Measurements from ENCODE around the gene AKT1. TPM values are rescaled to one million over a fixed set of nuclear protein-coding genes. Genes with fewer than 3 reads are reported as not detected.

AKT1 gene
- total RNA-seq, 2 donors from 2014 or later: 113 to 127 TPM

DNA sequence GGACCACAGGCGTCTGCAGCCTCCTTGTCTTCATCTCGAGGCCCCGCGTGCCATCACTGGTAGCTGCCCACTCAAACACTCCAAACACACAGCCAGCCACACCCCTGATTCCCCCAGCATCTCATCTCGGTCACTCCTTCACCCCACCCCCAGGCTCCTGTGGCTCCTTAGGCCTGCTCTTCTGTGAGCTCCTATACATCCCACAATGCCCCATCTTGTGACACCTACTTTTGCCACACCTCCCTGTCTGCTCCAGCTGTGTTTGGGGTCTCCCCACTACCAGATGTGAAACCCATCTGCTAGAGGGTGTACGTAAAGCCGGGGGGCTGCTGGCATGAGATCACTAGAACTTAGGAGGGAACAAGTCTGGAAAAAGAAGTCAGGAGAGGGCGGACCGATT, 4.1 kb downstream of the AKT1 start:
- intact Hi-C loops (cut with DNase I): no loop called here
- ATAC-seq (no peak), DNase-seq (no peak)

DNA sequence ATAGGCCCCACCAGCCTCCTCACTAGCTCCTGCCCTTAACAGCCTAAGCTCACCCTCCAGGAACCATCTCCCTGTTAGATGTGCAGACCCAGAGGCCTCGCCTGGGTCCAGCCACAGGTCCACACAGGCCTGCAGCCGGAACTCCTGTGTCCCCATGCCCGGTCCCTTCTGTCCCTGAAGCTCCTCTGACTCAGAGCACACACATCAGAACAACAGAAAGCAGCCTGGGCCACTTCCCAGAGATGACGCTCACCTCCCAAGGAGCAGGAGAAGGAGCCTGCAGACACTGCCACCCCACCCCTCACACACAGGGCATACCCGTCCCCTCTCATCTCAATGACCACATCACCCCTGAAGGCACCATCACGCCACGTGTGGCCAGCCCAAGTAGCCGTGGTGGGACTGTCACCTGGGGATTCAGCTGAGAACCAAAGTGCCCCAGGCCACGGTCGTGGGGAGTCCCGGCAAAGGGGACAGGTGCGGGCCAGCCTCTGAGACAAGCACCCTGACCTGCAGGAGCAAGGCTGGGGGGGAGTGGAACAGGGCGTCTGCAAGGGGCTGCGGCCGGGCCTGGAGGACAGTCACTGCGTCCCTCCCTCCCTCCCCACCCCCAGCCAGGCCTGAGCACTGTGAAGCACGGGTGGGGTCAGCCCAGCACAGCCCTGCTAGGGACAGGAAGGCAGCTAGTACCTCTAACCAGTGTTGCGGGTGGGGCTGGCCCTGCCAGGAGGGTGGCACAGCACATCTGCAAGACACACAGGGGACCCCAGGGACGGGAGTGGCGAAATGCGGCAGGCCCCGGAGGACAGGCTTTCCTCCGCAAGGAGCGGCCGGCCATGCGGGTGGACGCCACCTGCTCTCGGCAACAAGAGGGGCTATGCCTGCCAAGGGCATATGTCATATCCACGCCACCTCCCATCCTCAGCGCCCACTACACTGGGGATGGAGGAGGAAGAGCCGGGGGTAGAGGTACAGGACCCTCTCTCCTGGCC, 5.5 kb downstream of the AKT1 start:
- DNase-seq: no peak
- no peak for ATAC-seq
- intact Hi-C loops (cut with DNase I): no loop called here

DNA sequence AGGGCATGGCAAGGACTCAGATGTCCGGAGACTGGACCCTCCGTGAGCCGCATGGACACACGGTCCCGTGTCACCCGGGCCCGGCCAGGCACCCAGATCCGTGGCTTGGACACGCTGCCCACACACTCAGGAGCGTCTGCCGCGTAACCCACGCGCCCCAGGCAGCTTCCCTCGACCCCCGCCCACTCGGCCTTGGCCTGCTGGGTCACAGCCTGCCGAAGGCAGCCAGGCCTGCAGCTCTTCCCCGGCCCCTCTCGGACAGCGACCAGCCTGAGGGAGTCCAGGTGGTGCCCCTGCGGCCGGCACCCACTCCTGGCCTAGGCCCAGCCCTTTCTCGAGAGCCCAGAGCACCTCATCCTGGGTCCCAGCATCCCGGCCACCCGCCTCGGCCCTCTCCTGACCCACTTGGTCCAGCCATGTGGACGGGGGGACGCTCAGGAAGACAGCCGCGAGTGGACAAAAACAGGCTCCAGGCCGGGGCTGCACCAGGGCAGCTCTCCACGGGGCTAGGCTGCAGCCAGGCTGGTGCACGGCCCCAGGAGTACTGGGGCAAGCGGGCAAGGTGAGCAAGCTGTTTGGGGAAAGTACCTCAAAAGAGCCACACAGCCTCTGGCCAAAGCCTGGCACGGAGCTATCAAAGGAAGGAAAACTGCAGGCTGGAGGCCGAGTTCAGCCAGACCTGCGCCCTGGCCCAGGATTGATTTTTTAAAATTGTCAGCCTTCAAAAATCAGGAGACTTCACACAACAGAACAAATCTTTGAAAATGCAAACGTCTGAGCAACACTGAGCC, 6.5 kb downstream of the AKT1 start:
- intact Hi-C loops (cut with DNase I): no loop called here
- DNase-seq (no peak), ATAC-seq (no peak)

DNA sequence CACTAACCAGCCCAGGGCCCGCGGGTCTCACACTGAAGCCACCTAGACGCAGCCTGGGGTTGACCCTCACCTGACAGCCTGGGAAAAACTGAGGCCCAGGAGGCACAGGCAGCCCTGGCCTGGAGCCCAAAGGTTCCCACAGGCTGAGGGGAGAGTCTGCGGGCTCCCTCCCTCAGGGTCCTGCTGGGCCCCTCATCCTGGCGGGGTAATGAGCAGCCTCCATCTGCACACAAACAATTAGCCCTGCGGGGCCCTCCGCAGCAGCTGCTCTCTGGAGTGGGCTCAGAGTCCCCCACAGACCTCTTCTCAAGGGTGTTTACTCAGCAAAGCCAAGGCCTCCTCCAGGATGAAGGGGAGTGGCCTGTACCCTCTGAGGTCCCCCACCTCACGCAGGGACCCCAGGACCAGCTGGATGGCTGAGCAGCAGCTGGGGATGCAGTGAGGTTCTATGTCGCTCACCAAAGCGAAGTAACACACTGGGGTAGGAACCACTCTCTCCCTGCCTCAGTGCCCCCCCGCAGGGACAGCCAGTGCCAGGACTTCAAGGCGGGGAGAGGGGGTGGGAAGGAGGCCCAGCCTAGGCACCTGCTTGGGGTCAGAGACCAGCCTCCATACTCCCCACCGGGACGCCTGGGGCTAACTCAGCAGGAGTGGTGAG, 7.3 kb downstream of the AKT1 start:
- intact Hi-C loops (cut with DNase I): no loop called here
- no peak for DNase-seq
- no peak for ATAC-seq

DNA sequence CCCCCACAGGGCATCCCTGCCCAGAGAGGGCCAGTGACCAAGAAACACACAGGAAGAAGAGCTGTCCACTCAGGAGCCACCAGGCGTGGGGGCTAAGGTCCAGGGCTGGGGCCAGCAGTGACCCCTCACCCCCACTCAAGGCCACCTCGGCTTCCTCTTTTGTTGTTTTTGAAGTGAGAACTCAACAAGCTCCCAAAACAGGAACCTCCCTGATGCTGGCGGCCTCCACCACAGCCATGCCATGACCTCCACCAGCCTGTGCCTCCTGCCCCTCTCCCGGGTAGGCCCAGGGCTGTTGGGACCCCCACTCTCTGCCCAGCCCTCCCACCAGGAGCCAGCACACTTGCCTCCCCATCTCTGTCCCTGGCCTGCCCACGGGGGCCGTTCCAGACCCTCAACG, 7.8 kb downstream of the AKT1 start:
- DNase-seq (no peak), ATAC-seq (no peak)
- intact Hi-C loops (cut with DNase I): no loop called here

- intact Hi-C loops (cut with DNase I): no loop called here
- peak in 1 of 2 donors; percentile 3 for ATAC-seq
- DNase-seq: no peak
Measured at GRCh38 chr14:104786726-104787675, 8.5 kb downstream of the AKT1 start.

GRCh38 chr14:104786091-104786586, 9.4 kb downstream of the AKT1 start:
- intact Hi-C loops (cut with DNase I): no loop called here
- ATAC-seq (peak; percentile 28 to 39), DNase-seq (no peak)

DNA sequence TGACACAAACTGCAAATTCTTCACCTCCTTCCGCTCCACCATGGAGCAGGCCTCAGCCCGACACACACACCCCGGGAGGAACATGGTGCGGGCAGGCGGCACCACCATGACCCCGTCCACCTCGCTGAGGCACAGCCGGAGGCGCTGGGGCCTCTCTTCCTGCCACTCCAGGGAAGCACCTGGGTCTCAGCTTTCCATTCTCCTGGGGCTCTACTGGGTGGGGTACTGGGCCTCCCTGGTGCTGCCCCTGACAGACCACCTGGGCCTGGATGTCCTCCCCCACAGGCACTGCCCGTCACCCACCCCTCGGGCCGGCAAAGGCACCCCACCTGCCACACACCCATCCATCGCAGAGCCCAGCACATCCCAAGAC, 9.9 kb downstream of the AKT1 start:
- no peak for DNase-seq

GRCh38 chr14:104784846-104785707, 10.5 kb downstream of the AKT1 start:
- DNase-seq: no peak
- ATAC-seq: no peak
- intact Hi-C loops (cut with DNase I): no loop called here

More for the DNA sequence above, 9.9 kb downstream of the AKT1 start:
- no peak for ATAC-seq
- intact Hi-C loops (cut with DNase I): no loop called here

- no peak for ATAC-seq
- intact Hi-C loops (cut with DNase I): no loop called here
- no peak for DNase-seq
Measured at GRCh38 chr14:104784218-104784568, 11.4 kb downstream of the AKT1 start.

DNA sequence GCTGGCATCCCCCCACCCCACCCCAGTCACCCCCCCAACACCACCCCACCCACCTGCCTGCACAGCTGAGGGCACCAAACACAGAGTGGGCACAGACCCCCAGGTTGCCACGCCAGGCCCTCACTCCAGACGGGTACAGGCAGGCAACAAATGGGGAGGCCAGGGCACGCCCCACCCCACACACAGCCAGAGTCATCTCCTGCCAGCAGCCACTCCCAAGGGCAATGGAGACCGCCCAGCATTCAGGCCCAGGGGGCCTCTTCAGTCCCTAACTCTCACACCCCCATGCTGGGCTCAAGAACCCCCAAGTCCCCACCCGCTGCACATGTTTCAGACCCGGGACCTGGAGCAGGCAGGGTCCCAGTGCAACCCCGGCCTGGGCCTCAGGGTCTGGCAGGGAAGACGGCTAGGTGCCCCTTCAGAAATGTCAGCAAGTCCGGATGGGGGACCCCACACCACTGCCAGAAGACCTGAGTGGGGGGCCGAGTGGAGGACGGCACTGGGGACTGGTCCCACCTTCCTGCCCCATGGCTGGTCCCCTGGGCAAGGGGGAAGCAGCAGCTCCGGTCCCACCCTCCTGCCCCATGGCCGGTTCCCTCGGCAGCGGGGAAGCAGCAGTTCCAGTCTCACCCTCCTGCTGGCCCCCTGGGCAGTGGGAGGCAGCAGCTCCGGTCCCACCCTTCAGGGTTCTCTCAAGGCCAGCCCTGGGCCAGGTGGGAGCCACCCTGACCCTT, 11.9 kb downstream of the AKT1 start:
- intact Hi-C loops (cut with DNase I): no loop called here
- DNase-seq (no peak), ATAC-seq (no peak)

DNA sequence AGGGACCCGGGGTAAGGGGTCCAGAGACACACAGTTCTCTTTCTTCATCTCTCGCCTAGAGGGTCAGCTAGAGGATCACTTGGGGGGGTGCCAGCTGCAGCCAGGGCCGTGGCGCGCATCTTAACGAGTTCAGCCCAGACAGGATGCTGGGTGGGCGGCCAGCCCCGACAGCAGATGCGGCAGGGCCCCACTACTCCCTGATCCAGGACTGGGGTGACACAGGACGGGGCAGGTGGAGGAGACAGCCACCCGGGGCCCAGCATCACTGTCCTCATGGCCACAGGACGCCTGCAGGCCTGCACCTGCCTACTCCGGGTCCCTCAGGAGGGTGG, 12.8 kb downstream of the AKT1 start:
- ATAC-seq (no peak), DNase-seq (no peak)
- intact Hi-C loops (cut with DNase I): no loop called here

- DNase-seq: no peak
- no peak for ATAC-seq
- intact Hi-C loops (cut with DNase I): no loop called here
Measured at GRCh38 chr14:104782086-104782807, 13.3 kb downstream of the AKT1 start.

- ATAC-seq (no peak), DNase-seq (no peak)
- intact Hi-C loops (cut with DNase I): no loop called here
Measured at GRCh38 chr14:104781271-104782077, 14.1 kb downstream of the AKT1 start.

DNA sequence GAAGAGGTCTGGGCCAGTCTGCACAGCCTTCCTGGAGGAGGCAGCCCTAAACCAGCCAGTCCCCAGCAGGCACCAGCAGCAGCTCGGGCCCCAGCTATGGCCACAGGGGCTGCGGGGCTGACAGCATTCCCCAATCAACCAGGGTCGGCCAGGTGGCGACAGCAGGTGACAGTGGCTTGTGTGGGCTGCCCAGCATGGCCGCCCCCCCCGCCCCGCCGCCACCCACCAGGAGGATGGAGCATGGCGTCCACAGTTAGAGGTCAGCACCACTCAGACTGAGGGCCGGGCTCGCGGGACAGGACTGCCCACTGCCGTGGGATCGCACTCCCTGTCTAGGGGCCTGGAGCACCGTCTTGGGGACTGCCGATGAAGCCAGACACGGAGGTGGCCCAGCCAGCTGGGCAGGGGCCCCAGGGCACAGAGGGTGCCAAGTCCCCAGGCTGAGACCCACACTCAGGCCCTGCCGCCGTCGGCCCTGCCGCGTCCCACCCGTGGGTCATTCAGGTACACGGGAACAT, 15.0 kb downstream of the AKT1 start:
- DNase-seq (no peak), ATAC-seq (no peak)
- intact Hi-C loops (cut with DNase I): no loop called here

Measured in left cardiac atrium (tissue), 4 donors.